ENCODE results near the gene LAMC1. TPM values are rescaled to one million over a fixed set of nuclear protein-coding genes. Genes with fewer than 3 reads are reported as not detected.
A peak's percentile ranks its signal among the peaks of the same experiment; 100 is the strongest.

Gene LAMC1
- total RNA-seq, 4 donors from 2014 or later: 387 to 474 (median 408) TPM

DNA sequence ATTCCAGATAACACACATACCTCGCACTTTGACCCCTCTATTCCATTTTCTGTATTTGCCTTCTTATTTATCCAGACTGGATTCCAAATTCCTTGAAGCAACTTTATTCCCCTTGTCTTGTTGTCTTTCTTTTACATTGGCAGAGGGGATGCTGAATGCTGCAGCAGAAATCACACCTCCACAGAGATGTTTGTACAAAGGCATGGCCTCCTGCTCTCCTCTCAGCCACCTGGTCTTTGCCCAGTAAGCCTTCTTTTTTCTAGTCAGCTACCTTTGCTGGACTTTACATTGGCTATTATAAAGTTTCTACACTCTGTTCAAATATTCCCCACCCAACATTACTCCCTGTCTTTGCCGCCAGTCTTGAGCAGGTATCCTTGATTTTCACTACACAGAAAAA is 75.1 kb downstream of the LAMC1 start:
- 96% methylated on average over 2 of the region's 2 CpGs for WGBS
- no peak for TF ChIP-seq CTCF (IDR thresholded peaks at IDR 0.05)
- no peak for TF ChIP-seq POLR2A (IDR thresholded peaks at IDR 0.05; ENCODE audit: low read depth)
- TF ChIP-seq POLR2AphosphoS5 (IDR thresholded peaks at IDR 0.05): no peak
- no peak for TF ChIP-seq EP300 (IDR thresholded peaks at IDR 0.05)
- H3K4me3 ChIP-seq: no peak overlapping the region
- intact Hi-C loops (cut with DNase I): no loop called here
- H3K27ac ChIP-seq (replicated peaks in 1 of 4): peak overlapping the region in 3 of 4 donors; percentile 51 to 70 (median 63)
- H3K36me3 ChIP-seq: peaks cover 0 to 10% (median 2%) of the 10 kb centered on the region in 4 donors
- no peaks in the 10 kb centered on the region for H3K27me3 ChIP-seq
- no peak for DNase-seq (ENCODE audit: extremely low spot score)
- no peaks in the 10 kb centered on the region for H3K9me3 ChIP-seq
- peaks cover 37 to 96% (median 93%) of the 10 kb centered on the region in 4 donors for H3K4me1 ChIP-seq

GRCh38 chr1:183100361-183100974 is 77.2 kb downstream of the LAMC1 start:
- no peak overlapping the region for H3K27ac ChIP-seq (replicated peaks in 1 of 4)
- no peak for DNase-seq (ENCODE audit: extremely low spot score)
- no peak overlapping the region for H3K4me3 ChIP-seq
- H3K4me1 ChIP-seq: peaks cover 42 to 100% (median 98%) of the 10 kb centered on the region in 4 donors
- H3K9me3 ChIP-seq: no peaks in the 10 kb centered on the region
- peaks cover 0 to 24% (median 13%) of the 10 kb centered on the region in 4 donors for H3K36me3 ChIP-seq
- no peaks in the 10 kb centered on the region for H3K27me3 ChIP-seq
- WGBS: 97% methylated on average over 4 of the region's 4 CpGs
- no peak for TF ChIP-seq EP300 (IDR thresholded peaks at IDR 0.05)
- TF ChIP-seq POLR2A (IDR thresholded peaks at IDR 0.05; ENCODE audit: low read depth): no peak
- no peak for TF ChIP-seq POLR2AphosphoS5 (IDR thresholded peaks at IDR 0.05)
- no peak for TF ChIP-seq CTCF (IDR thresholded peaks at IDR 0.05)
- intact Hi-C loops (cut with DNase I): no loop called here

DNA sequence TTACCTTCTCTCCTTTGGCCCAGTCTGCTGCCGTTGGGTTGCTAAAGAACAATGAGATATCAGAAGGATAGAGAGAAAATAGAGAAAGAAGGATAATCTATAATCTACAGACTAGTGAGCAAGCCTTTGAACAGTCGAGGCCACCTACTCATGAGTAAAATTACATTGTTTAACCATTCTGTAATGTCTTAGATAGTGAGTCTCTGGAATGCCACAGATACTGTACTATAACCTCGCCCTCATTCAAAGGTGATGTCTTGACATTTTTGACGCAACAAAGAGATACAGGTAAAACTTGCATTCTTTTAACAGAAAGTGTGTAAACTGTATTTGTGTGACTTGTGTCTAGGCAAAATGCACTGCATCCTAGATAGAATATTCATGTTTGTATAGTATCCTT is 77.9 kb downstream of the LAMC1 start:
- TF ChIP-seq POLR2A (IDR thresholded peaks at IDR 0.05; ENCODE audit: low read depth) (no peak), POLR2AphosphoS5 (IDR thresholded peaks at IDR 0.05) (no peak), EP300 (IDR thresholded peaks at IDR 0.05) (no peak), CTCF (IDR thresholded peaks at IDR 0.05) (no peak)
- H3K36me3 ChIP-seq: peaks cover 0 to 24% (median 13%) of the 10 kb centered on the region in 4 donors
- peaks cover 47 to 100% (median 98%) of the 10 kb centered on the region in 4 donors for H3K4me1 ChIP-seq
- WGBS: 86% methylated on average over 4 of the region's 4 CpGs
- H3K27ac ChIP-seq (replicated peaks in 1 of 4): no peak overlapping the region
- H3K9me3 ChIP-seq: no peaks in the 10 kb centered on the region
- no peaks in the 10 kb centered on the region for H3K27me3 ChIP-seq
- DNase-seq (ENCODE audit: extremely low spot score): no peak
- intact Hi-C loops (cut with DNase I): no loop called here
- H3K4me3 ChIP-seq: no peak overlapping the region

DNA sequence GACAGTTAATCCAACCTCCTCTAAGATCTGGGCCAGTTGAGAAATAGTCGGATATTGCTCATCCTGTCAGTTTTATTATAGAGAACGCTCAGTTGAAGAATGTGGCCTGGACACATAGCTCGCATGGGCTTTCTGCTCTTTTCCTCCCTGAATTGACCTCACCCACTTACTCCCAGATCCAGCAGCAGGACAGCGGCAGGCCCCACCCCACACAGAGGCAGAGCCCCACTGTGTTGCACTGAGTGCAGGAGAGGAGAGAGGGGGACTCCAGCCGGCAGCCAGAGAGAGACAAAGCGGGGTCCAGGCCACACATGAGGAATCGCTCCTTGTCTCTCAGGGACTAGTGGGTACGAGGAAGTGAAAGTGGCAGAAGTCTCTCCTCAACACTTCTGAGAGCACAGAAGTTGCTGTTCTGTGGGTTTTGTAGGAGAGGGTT is 78.6 kb downstream of the LAMC1 start:
- intact Hi-C loops (cut with DNase I): no loop called here
- Histone ChIP-seq H3K36me3 (peaks cover 0 to 24% (median 15%) of the 10 kb centered on the region in 4 donors), H3K4me3 (no peak overlapping the region), H3K9me3 (no peaks in the 10 kb centered on the region), H3K27me3 (no peaks in the 10 kb centered on the region), H3K27ac (replicated peaks in 1 of 4) (peak overlapping the region in 2 of 4 donors; percentile 2), H3K4me1 (peaks cover 52 to 100% (median 98%) of the 10 kb centered on the region in 4 donors)
- no peak for DNase-seq (ENCODE audit: extremely low spot score)
- TF ChIP-seq POLR2AphosphoS5 (IDR thresholded peaks at IDR 0.05) (no peak), POLR2A (IDR thresholded peaks at IDR 0.05; ENCODE audit: low read depth) (no peak), EP300 (IDR thresholded peaks at IDR 0.05) (no peak), CTCF (IDR thresholded peaks at IDR 0.05) (no peak)
- 71% methylated on average over 8 of the region's 8 CpGs for WGBS
